Measurements from ENCODE around the gene NINJ1. TPM values are rescaled to one million over a fixed set of nuclear protein-coding genes. Genes with fewer than 3 reads are reported as not detected.

The NINJ1 gene
- total and polyA plus RNA-seq, 2 of the 8 experiments (the other 6 are each of a cell fraction or from before 2014, with no cell fraction given): 28.2 to 65.6 TPM

DNA sequence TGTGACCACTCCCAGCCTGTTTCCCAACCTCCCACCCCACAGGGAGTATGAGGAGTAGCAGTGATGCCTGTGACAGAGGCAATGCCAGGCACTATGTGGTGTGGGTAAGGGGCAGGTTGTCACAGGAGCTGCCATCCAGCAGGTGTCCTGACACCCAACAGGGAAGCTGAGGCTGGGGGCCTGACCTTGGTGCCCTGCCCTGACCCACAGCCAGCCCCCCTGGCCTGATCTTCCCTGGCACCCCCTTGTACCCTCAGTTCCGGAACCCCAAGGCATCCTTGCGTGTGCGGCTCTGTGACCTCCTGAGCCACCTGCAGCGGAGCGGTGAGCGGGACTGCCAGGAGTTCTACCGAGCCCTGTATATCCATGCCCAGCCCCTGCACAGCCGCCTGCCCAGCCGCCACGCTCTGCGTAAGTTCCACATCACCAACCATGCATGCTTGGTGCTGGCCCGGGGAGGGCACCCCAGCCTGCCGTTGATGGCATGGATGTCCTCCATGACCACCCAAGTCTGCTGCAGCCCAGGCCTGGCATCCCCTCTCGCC, 23.7 kb downstream of the NINJ1 start (continued):
- TF ChIP-seq, protein P1, sequence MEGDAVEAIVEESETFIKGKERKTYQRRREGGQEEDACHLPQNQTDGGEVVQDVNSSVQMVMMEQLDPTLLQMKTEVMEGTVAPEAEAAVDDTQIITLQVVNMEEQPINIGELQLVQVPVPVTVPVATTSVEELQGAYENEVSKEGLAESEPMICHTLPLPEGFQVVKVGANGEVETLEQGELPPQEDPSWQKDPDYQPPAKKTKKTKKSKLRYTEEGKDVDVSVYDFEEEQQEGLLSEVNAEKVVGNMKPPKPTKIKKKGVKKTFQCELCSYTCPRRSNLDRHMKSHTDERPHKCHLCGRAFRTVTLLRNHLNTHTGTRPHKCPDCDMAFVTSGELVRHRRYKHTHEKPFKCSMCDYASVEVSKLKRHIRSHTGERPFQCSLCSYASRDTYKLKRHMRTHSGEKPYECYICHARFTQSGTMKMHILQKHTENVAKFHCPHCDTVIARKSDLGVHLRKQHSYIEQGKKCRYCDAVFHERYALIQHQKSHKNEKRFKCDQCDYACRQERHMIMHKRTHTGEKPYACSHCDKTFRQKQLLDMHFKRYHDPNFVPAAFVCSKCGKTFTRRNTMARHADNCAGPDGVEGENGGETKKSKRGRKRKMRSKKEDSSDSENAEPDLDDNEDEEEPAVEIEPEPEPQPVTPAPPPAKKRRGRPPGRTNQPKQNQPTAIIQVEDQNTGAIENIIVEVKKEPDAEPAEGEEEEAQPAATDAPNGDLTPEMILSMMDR (IDR thresholded peaks at IDR 0.05; ENCODE audit: control extremely low read depth in 1 of 3, insufficient read depth in 1 of 3, low read depth in 1 of 3, low read length in 3 of 3): no peak

Data from H1 (cell line).